SJSA1 (cell line): ENCODE data around the gene ST6GALNAC6. TPM values are rescaled to one million over a fixed set of nuclear protein-coding genes. Genes with fewer than 3 reads are reported as not detected.

Source experiments
- DNase-seq, 2 experiments: peaks; one replicate each; pipeline ENCODE4 v3.0.0-alpha.2; 2015 to 2020; ENCODE audit warnings: low spot score in 2 of 2, low read depth in 1 of 2
- H3K27ac ChIP-seq: fragments of 250-450 bp; sonication (Bioruptor Pico); 2 replicates; pipeline ENCODE4 v1.5.1; 2020; ENCODE audit warnings: mild to moderate bottlenecking, moderate library complexity
- H3K27me3 ChIP-seq: fragments of 250-450 bp; sonication (Bioruptor Pico); replicated peaks from 2 replicates; pipeline ENCODE4 v1.5.1; 2020; ENCODE audit warnings: mild to moderate bottlenecking, moderate library complexity
- H3K36me3 ChIP-seq: fragments of 250-450 bp; sonication (Bioruptor Pico); 2 replicates; pipeline ENCODE4 v1.5.1; 2020; ENCODE audit warnings: mild to moderate bottlenecking
- H3K4me1 ChIP-seq: fragments of 250-450 bp; sonication (Bioruptor Pico); replicated peaks from 2 replicates; pipeline ENCODE4 v1.6.1; 2021; ENCODE audit warnings: mild to moderate bottlenecking
- H3K4me3 ChIP-seq: fragments of 250-450 bp; sonication (Bioruptor Pico); 2 replicates; pipeline ENCODE4 v1.5.1; 2020; ENCODE audit warnings: mild to moderate bottlenecking
- H3K9me3 ChIP-seq: fragments of 250-450 bp; sonication (Bioruptor Pico); replicated peaks from 2 replicates; pipeline ENCODE4 v1.5.1; 2020; ENCODE audit warnings: mild to moderate bottlenecking
- total RNA-seq: library from RNA; depleted of rRNA; stranded (reverse); fragments of >200 nt; shearing (Covaris generic); gene quantifications from 2 replicates; pipeline ENCODE4 v1.2.3, GENCODE V29; 2014

The ST6GALNAC6 gene
- total RNA-seq, 1 experiment from 2014 or later, result 42.9 TPM

GRCh38 chr9:127938298-127938690 is 38.9 kb upstream of the ST6GALNAC6 start:
- no peak overlapping the region for H3K27ac ChIP-seq
- DNase-seq, result no peak
- peaks cover 31% of the 10 kb centered on the region for H3K36me3 ChIP-seq
- no peaks in the 10 kb centered on the region for H3K9me3 ChIP-seq
- H3K4me1 ChIP-seq, result peaks cover 20% of the 10 kb centered on the region
- no peak overlapping the region for H3K4me3 ChIP-seq
- H3K27me3 ChIP-seq, result no peaks in the 10 kb centered on the region

- H3K9me3 ChIP-seq, result no peaks in the 10 kb centered on the region
- H3K4me1 ChIP-seq, result peaks cover 23% of the 10 kb centered on the region
- no peaks in the 10 kb centered on the region for H3K27me3 ChIP-seq
- peak within 1 kb of the TSS; percentile 49 for H3K27ac ChIP-seq
- peak; percentile 62 to 75 for DNase-seq
- H3K4me3 ChIP-seq, result peak within 1 kb of the TSS; percentile 70
- H3K36me3 ChIP-seq, result peaks cover 24% of the 10 kb centered on the region
These were observed 38.2 kb upstream of the ST6GALNAC6 start, which contains the start of gene DPM2 for GRCh38 chr9:127937388-127938297. TSS of gene DPM2 (minus strand) at chr9:127937854. CDS start at chr9:127937820, 34 bp downstream.

GRCh38 chr9:127937056-127937387 is 37.6 kb upstream of the ST6GALNAC6 start:
- Histone ChIP-seq H3K4me3 (peak overlapping the region; percentile 70), H3K27ac (peak overlapping the region; percentile 49), H3K36me3 (peaks cover 18% of the 10 kb centered on the region), H3K9me3 (no peaks in the 10 kb centered on the region), H3K4me1 (peaks cover 30% of the 10 kb centered on the region), H3K27me3 (no peaks in the 10 kb centered on the region)
- DNase-seq, result no peak

GRCh38 chr9:127936347-127936852 is 37.0 kb upstream of the ST6GALNAC6 start:
- Histone ChIP-seq H3K27ac (no peak overlapping the region), H3K4me1 (peaks cover 36% of the 10 kb centered on the region), H3K36me3 (peaks cover 18% of the 10 kb centered on the region), H3K9me3 (no peaks in the 10 kb centered on the region), H3K4me3 (peak overlapping the region; percentile 70; the same call in 1 of the 2 replicates), H3K27me3 (no peaks in the 10 kb centered on the region)
- no peak for DNase-seq

- H3K4me1 ChIP-seq, result peaks cover 42% of the 10 kb centered on the region
- no peaks in the 10 kb centered on the region for H3K27me3 ChIP-seq
- no peak overlapping the region; the same call in 1 of the 2 replicates for H3K4me3 ChIP-seq
- peaks cover 18% of the 10 kb centered on the region for H3K36me3 ChIP-seq
- no peaks in the 10 kb centered on the region for H3K9me3 ChIP-seq
- H3K27ac ChIP-seq, result no peak overlapping the region
- no peak for DNase-seq
These were observed 36.4 kb upstream of the ST6GALNAC6 start for GRCh38 chr9:127935765-127936221.

- peaks cover 48% of the 10 kb centered on the region for H3K4me1 ChIP-seq
- H3K27ac ChIP-seq, result no peak overlapping the region
- no peaks in the 10 kb centered on the region for H3K27me3 ChIP-seq
- H3K9me3 ChIP-seq, result no peaks in the 10 kb centered on the region
- no peak overlapping the region for H3K4me3 ChIP-seq
- no peak for DNase-seq
- peaks cover 18% of the 10 kb centered on the region for H3K36me3 ChIP-seq
These were observed 35.6 kb upstream of the ST6GALNAC6 start for GRCh38 chr9:127934986-127935385.

GRCh38 chr9:127934248-127934647 is 34.8 kb upstream of the ST6GALNAC6 start:
- H3K4me3 ChIP-seq, result no peak overlapping the region
- no peak overlapping the region for H3K27ac ChIP-seq
- DNase-seq, result no peak
- peaks cover 56% of the 10 kb centered on the region for H3K4me1 ChIP-seq
- H3K27me3 ChIP-seq, result no peaks in the 10 kb centered on the region
- no peaks in the 10 kb centered on the region for H3K9me3 ChIP-seq
- peaks cover 18% of the 10 kb centered on the region for H3K36me3 ChIP-seq

GRCh38 chr9:127931092-127931881 is 31.9 kb upstream of the ST6GALNAC6 start:
- peak overlapping the region; percentile 45 for H3K4me3 ChIP-seq
- H3K9me3 ChIP-seq, result no peaks in the 10 kb centered on the region
- H3K36me3 ChIP-seq, result peaks cover 18% of the 10 kb centered on the region
- H3K27ac ChIP-seq, result peak overlapping the region; percentile 52
- H3K4me1 ChIP-seq, result peaks cover 41% of the 10 kb centered on the region
- DNase-seq, result peak; percentile 74 to 76
- no peaks in the 10 kb centered on the region for H3K27me3 ChIP-seq

- Histone ChIP-seq H3K4me3 (peak within 1 kb of the TSS; percentile 45), H3K27ac (peak within 1 kb of the TSS; percentile 52), H3K36me3 (peaks cover 9% of the 10 kb centered on the region), H3K9me3 (no peaks in the 10 kb centered on the region), H3K27me3 (no peaks in the 10 kb centered on the region), H3K4me1 (peaks cover 36% of the 10 kb centered on the region)
- peak; percentile 81 to 83 for DNase-seq
These were observed 31.1 kb upstream of the ST6GALNAC6 start, which contains the start of gene PIP5KL1 for GRCh38 chr9:127930231-127931091. TSS of gene PIP5KL1 (minus strand) at chr9:127930777. CDS start at chr9:127930752, 25 bp downstream.

- DNase-seq, result no peak
- H3K9me3 ChIP-seq, result no peaks in the 10 kb centered on the region
- H3K27me3 ChIP-seq, result no peaks in the 10 kb centered on the region
- H3K36me3 ChIP-seq, result peaks cover 3% of the 10 kb centered on the region; the same call in 1 of the 2 replicates
- no peak overlapping the region for H3K4me3 ChIP-seq
- no peak overlapping the region for H3K27ac ChIP-seq
- peaks cover 36% of the 10 kb centered on the region for H3K4me1 ChIP-seq
These were observed 30.2 kb upstream of the ST6GALNAC6 start for GRCh38 chr9:127929625-127929979.

- H3K27me3 ChIP-seq, result no peaks in the 10 kb centered on the region
- H3K36me3 ChIP-seq, result no peaks in the 10 kb centered on the region; the same call in 1 of the 2 replicates
- peaks cover 39% of the 10 kb centered on the region for H3K4me1 ChIP-seq
- H3K9me3 ChIP-seq, result no peaks in the 10 kb centered on the region
- H3K4me3 ChIP-seq, result no peak overlapping the region
- no peak for DNase-seq
- H3K27ac ChIP-seq, result no peak overlapping the region
These were observed 29.5 kb upstream of the ST6GALNAC6 start for GRCh38 chr9:127928676-127929624.

- H3K9me3 ChIP-seq, result no peaks in the 10 kb centered on the region
- H3K4me1 ChIP-seq, result peaks cover 46% of the 10 kb centered on the region
- DNase-seq, result no peak
- no peaks in the 10 kb centered on the region for H3K36me3 ChIP-seq
- H3K27me3 ChIP-seq, result no peaks in the 10 kb centered on the region
- H3K4me3 ChIP-seq, result no peak overlapping the region
- no peak overlapping the region for H3K27ac ChIP-seq
These were observed 28.7 kb upstream of the ST6GALNAC6 start for GRCh38 chr9:127927988-127928675.
